H1 (cell line): ENCODE results near the gene PRKAR1B. TPM values are rescaled to one million over a fixed set of nuclear protein-coding genes. Genes with fewer than 3 reads are reported as not detected.

ENCODE experiments used
- CTCF ChIA-PET: fragments of 300-600 bp; sonication (Branson Sonifier 250); formaldehyde crosslinking; loops from one replicate; lab custom pipeline; 2021; ENCODE audit not compliant: partially characterized antibody; lab: Charles Lee
- POLR2A ChIA-PET: fragments of 300-600 bp; sonication (Branson Sonifier 250); formaldehyde crosslinking; loops from one replicate; lab custom pipeline; 2021; ENCODE audit warnings: inconsistent platforms; ENCODE audit not compliant: partially characterized antibody; lab: Charles Lee
- DNase-seq, 2 experiments: peaks; one replicate each; pipeline versions ENCODE4 v3.0.0 to v3.0.0-alpha.2; 2010 to 2022; ENCODE audit warnings: low spot score in 2 of 2, low read depth in 1 of 2, mixed read lengths in 1 of 2
- FAIRE-seq: peaks from 2 replicates; lab custom pipeline; 2011; peaks lifted over from hg19 to GRCh38; lab: Jason Lieb, UNC
- H2AFZ ChIP-seq: 2 replicates; pipeline ENCODE4 v1.8.1; 2012; ENCODE audit warnings: low read length, inconsistent platforms
- H2AK5ac ChIP-seq: 2 replicates; pipeline ENCODE4 v1.6.1; 2013; ENCODE audit warnings: low read depth, low read length
- H2BK120ac ChIP-seq: replicated peaks from 2 replicates; pipeline ENCODE3; 2013; ENCODE audit warnings: low read depth, low read length, inconsistent platforms
- H2BK12ac ChIP-seq: 2 replicates; pipeline ENCODE4 v1.6.1; 2013; ENCODE audit warnings: low read depth, low read length
- H2BK15ac ChIP-seq: 2 replicates; pipeline ENCODE4 v1.6.1; 2013; ENCODE audit warnings: low read length
- H2BK20ac ChIP-seq: 2 replicates; pipeline ENCODE4 v1.6.1; 2013; ENCODE audit warnings: low read length
- H2BK5ac ChIP-seq: 2 replicates; pipeline ENCODE4 v1.6.1; 2013; ENCODE audit warnings: low read depth, low read length
- H3K14ac ChIP-seq: 2 replicates; pipeline ENCODE4 v1.6.1; 2013; ENCODE audit warnings: inconsistent platforms; ENCODE audit not compliant: insufficient read length
- H3K18ac ChIP-seq: 2 replicates; pipeline ENCODE4 v1.6.1; 2013; ENCODE audit warnings: low read length; ENCODE audit errors: extremely low read depth
- H3K23ac ChIP-seq: 2 replicates; pipeline ENCODE4 v1.6.1; 2013; ENCODE audit warnings: inconsistent platforms; ENCODE audit not compliant: insufficient read length
- H3K23me2 ChIP-seq: 2 replicates; pipeline ENCODE4 v1.6.1; 2013; ENCODE audit warnings: low read depth, low read length
- H3K27ac ChIP-seq: 2 replicates; pipeline ENCODE4 v1.6.1; 2011; ENCODE audit warnings: low read depth, low read length, inconsistent platforms
- H3K27me3 ChIP-seq, 4 experiments: replicated peaks in 1 of 4; 1 replicate in 1 of 4; 2 replicates in 3 of 4; pipeline versions ENCODE4 v1.6.1 to v1.8.1; 2011 to 2013; ENCODE audit warnings: low read length in 3 of 4, mild to moderate bottlenecking in 3 of 4, inconsistent platforms in 2 of 4, mixed read lengths in 2 of 4, moderate library complexity in 1 of 4; ENCODE audit not compliant: control insufficient read depth in 3 of 4, insufficient read depth in 3 of 4; ENCODE audit errors: extremely low read depth in 1 of 4
- H3K36me3 ChIP-seq, 4 experiments: 2 replicates each; pipeline versions ENCODE4 v1.6.1 to v1.8.1; 2011 to 2013; ENCODE audit warnings: mild to moderate bottlenecking in 4 of 4, low read length in 3 of 4, moderate library complexity in 2 of 4, control low read depth in 1 of 4, inconsistent platforms in 1 of 4; ENCODE audit not compliant: insufficient read depth in 4 of 4, control insufficient read depth in 2 of 4
- H3K4ac ChIP-seq: replicated peaks from 2 replicates; pipeline ENCODE3; 2013; ENCODE audit warnings: low read length, low read depth, mixed read lengths, inconsistent platforms; ENCODE audit not compliant: insufficient read length
- H3K4me1 ChIP-seq, 4 experiments: replicated peaks in 1 of 4; 1 replicate in 1 of 4; 2 replicates in 3 of 4; pipeline versions ENCODE4 v1.6.1 to v1.8.1; 2011 to 2013; ENCODE audit warnings: low read length in 3 of 4, inconsistent platforms in 2 of 4, mixed read lengths in 1 of 4; ENCODE audit not compliant: insufficient read depth in 4 of 4, control insufficient read depth in 3 of 4
- H3K4me2 ChIP-seq, 2 experiments: 2 replicates each; pipeline versions ENCODE4 v1.6.1 to v1.8.1; 2011 to 2013; ENCODE audit warnings: low read depth in 2 of 2, low read length in 2 of 2, control low read depth in 1 of 2, inconsistent platforms in 1 of 2, mild to moderate bottlenecking in 1 of 2; ENCODE audit not compliant: insufficient read depth in 1 of 2
- H3K4me3 ChIP-seq, 4 experiments: fragments of 200-600, 300-600 bp in 1 of 4; sonication (generic), shearing (Covaris generic), sonication (Bioruptor Twin) in 1 of 4; 2 replicates each; pipeline versions ENCODE4 v1.5.1 to v1.8.1; 2011 to 2016; ENCODE audit warnings: low read length in 4 of 4, low read depth in 3 of 4, control low read depth in 2 of 4, inconsistent platforms in 2 of 4, mild to moderate bottlenecking in 2 of 4, mixed read lengths in 1 of 4, moderate library complexity in 1 of 4; ENCODE audit not compliant: insufficient read depth in 2 of 4; ENCODE audit errors: extremely low read depth in 1 of 4
- H3K56ac ChIP-seq: replicated peaks from 2 replicates; pipeline ENCODE3; 2013; ENCODE audit warnings: low read depth, mild to moderate bottlenecking, mixed read lengths, low read length, inconsistent platforms; ENCODE audit not compliant: insufficient read length
- H3K79me1 ChIP-seq: 2 replicates; pipeline ENCODE4 v1.6.1; 2013; ENCODE audit warnings: low read depth, low read length, control low read depth
- H3K79me2 ChIP-seq, 2 experiments: 2 replicates each; pipeline versions ENCODE4 v1.6.1 to v1.8.1; 2012 to 2013; ENCODE audit warnings: low read length in 2 of 2, mild to moderate bottlenecking in 2 of 2, inconsistent platforms in 1 of 2; ENCODE audit not compliant: insufficient read depth in 2 of 2, control insufficient read depth in 1 of 2
- H3K9ac ChIP-seq, 4 experiments: replicated peaks in 1 of 4; 1 replicate in 1 of 4; 2 replicates in 3 of 4; pipeline versions ENCODE4 v1.6.1 to v1.8.1; 2011 to 2013; ENCODE audit warnings: low read depth in 3 of 4, low read length in 3 of 4, control low read depth in 2 of 4, mild to moderate bottlenecking in 2 of 4, moderate library complexity in 2 of 4, inconsistent platforms in 1 of 4; ENCODE audit errors: extremely low read depth in 1 of 4
- H3K9me3 ChIP-seq, 2 experiments: 2 replicates each; pipeline versions ENCODE4 v1.6.1 to v1.8.1; 2012 to 2013; ENCODE audit warnings: mild to moderate bottlenecking in 2 of 2, moderate library complexity in 2 of 2, control low read depth in 1 of 2, inconsistent platforms in 1 of 2, low read depth in 1 of 2, low read length in 1 of 2, mixed read lengths in 1 of 2; ENCODE audit not compliant: insufficient read depth in 2 of 2
- H4K20me1 ChIP-seq, 2 experiments: replicated peaks in 1 of 2; 2 replicates each; pipeline versions ENCODE3 to v1.8.1; 2011 to 2013; ENCODE audit warnings: inconsistent platforms in 2 of 2, low read length in 2 of 2, mild to moderate bottlenecking in 1 of 2; ENCODE audit not compliant: insufficient read depth in 2 of 2, control insufficient read depth in 1 of 2
- H4K5ac ChIP-seq: 2 replicates; pipeline ENCODE4 v1.6.1; 2013; ENCODE audit warnings: low read length, low read depth, mixed read lengths, inconsistent platforms; ENCODE audit not compliant: insufficient read length
- H4K8ac ChIP-seq: 2 replicates; pipeline ENCODE4 v1.8.0; 2013; ENCODE audit warnings: mild to moderate bottlenecking, moderate library complexity, low read length, inconsistent platforms; ENCODE audit not compliant: insufficient read depth; ENCODE audit errors: extremely low read depth
- H4K91ac ChIP-seq: replicated peaks from 2 replicates; pipeline ENCODE3; 2013; ENCODE audit warnings: low read length, mixed read lengths, inconsistent platforms; ENCODE audit not compliant: insufficient read length
- ASH2L ChIP-seq: fragments of 200-600, 300-600 bp; sonication (generic); IDR thresholded peaks from one replicate; pipeline ENCODE4 v1.7.1; 2017; ENCODE audit warnings: low read length
- BACH1 ChIP-seq: IDR thresholded peaks from 2 replicates; pipeline ENCODE4 v1.6.1; 2012; ENCODE audit warnings: low read length, improper control_type of control experiment
- CBX5 ChIP-seq: fragments of 300-800, 300-1000 bp; sonication (generic); IDR thresholded peaks from 2 replicates; pipeline ENCODE4 v1.7.1; 2016; ENCODE audit warnings: antibody characterized with exemption, low read length, low read depth
- CHD1 ChIP-seq: IDR thresholded peaks from 2 replicates; pipeline ENCODE4 v1.6.1; 2012; ENCODE audit warnings: low read depth, low read length, improper control_type of control experiment
- KDM5A ChIP-seq: fragments of 200-600 bp; IDR thresholded peaks from 2 replicates; pipeline ENCODE4 v1.7.1; 2012; ENCODE audit warnings: mild to moderate bottlenecking, low read length, inconsistent platforms, mixed read lengths
- POLR2AphosphoS5 ChIP-seq: IDR thresholded peaks from 2 replicates; pipeline ENCODE4 v1.6.1; 2011; ENCODE audit warnings: low read depth, low read length
- SP2 ChIP-seq: IDR thresholded peaks from 2 replicates; pipeline ENCODE4 v1.6.1; 2012; ENCODE audit warnings: mild to moderate bottlenecking, low read length, inconsistent platforms
- SP4 ChIP-seq: IDR thresholded peaks from 2 replicates; pipeline ENCODE4 v1.6.1; 2012; ENCODE audit warnings: low read length, inconsistent platforms
- TAF7 ChIP-seq: optimal IDR thresholded peaks from 2 replicates; pipeline ENCODE3; 2011; ENCODE audit warnings: low read depth, mild to moderate bottlenecking, inconsistent platforms, low read length, moderate library complexity, borderline replicate concordance
- WGBS, 2 experiments: shearing (Covaris generic) in 1 of 2; methylation state at CpG; one replicate each; pipeline versions ENCODE4 v1.1.6 to v1.1.7; 2013 to 2015; ENCODE audit warnings: low lambda C conversion rate in 2 of 2, mixed read lengths in 2 of 2, inconsistent platforms in 1 of 2, low coverage in 1 of 2, missing lambda C conversion rate in 1 of 2; ENCODE audit not compliant: insufficient replicate concordance in 2 of 2, insufficient coverage in 1 of 2, insufficient read length in 1 of 2; ENCODE audit errors: extremely low coverage in 1 of 2, missing lambda C conversion rate in 1 of 2; 5-methylcytosine and 5-hydroxymethylcytosine counted together
- polyA plus RNA-seq, 7 experiments: library from polyadenylated mRNA; depleted of rRNA in 3 of 7; stranded (reverse) in 5 of 7; unstranded in 2 of 7; fragments of >200 nt in 5 of 7; fragments of 200-250 nt in 2 of 7; gene quantifications; 1 replicate in 5 of 7; 2 replicates in 1 of 7; 4 replicates in 1 of 7; pipeline versions ENCODE4 v1.2.1 to v1.2.3, GENCODE V29; 2011 to 2013; ENCODE audit warnings: missing spikeins in 2 of 7, mixed read lengths in 2 of 7
- total RNA-seq: library from RNA; stranded (reverse); fragmentation: NEBNext Ultra II Directional; extraction: Animal tissue kit (Norgen Biotek cat#: 25700); gene quantifications from 2 replicates; pipeline ENCODE4 v1.2.1, GENCODE V29; 2021
- TF ChIP-seq, protein P1 (sequence below): IDR thresholded peaks from 2 replicates; pipeline ENCODE4 v1.6.1; 2012; ENCODE audit warnings: low read length, inconsistent platforms
- TF ChIP-seq, protein P2 (sequence below): IDR thresholded peaks from 2 replicates; pipeline ENCODE4 v1.6.1; 2012; ENCODE audit warnings: inconsistent platforms

PRKAR1B gene
- total and polyA plus RNA-seq, 2 of the 8 experiments (the other 6 are each of a cell fraction or from before 2014, with no cell fraction given), result 12.3 to 55.7 TPM

GRCh38 chr7:594920-595620 lies 132.0 kb downstream of the PRKAR1B start:
- Histone ChIP-seq H3K56ac (no peak overlapping the region), H3K79me2 (no peaks in the 10 kb centered on the region), H3K27ac (no peak overlapping the region), H4K8ac (no peak overlapping the region; the same call in 1 of the 2 replicates), H3K14ac (no peak overlapping the region), H2BK12ac (no peak overlapping the region), H3K27me3 (no peaks in the 10 kb centered on the region), H2AK5ac (no peak overlapping the region), H2AFZ (no peak overlapping the region), H3K4me1 (no peaks in the 10 kb centered on the region), H3K4ac (no peak overlapping the region), H4K5ac (no peak overlapping the region), H2BK15ac (no peak overlapping the region), H2BK5ac (no peak overlapping the region), H3K23me2 (peaks cover 4% of the 10 kb centered on the region; the same call in 1 of the 2 replicates), H2BK120ac (no peak overlapping the region), H2BK20ac (no peak overlapping the region), H3K9me3 (no peaks in the 10 kb centered on the region), H3K4me3 (no peak overlapping the region), H3K4me2 (no peak overlapping the region), H3K36me3 (peaks cover 0 to 8% (median 3%) of the 10 kb centered on the region in 4 experiments; a peak in 4 of 8 replicates), H4K91ac (no peak overlapping the region), H3K18ac (no peak overlapping the region), H3K79me1 (no peaks in the 10 kb centered on the region), H3K9ac (no peak overlapping the region), H4K20me1 (peaks cover 0 to 2% of the 10 kb centered on the region in 2 experiments), H3K23ac (no peak overlapping the region)
- FAIRE-seq, result no peak
- 97% methylated on average over 20 of the region's 29 CpGs; no CpG with 5 or more reads in 1 of the 2 experiments for WGBS, 2 experiments
- no peak for DNase-seq
- CTCF ChIA-PET, result interaction anchor here (0.6 to 1.2 kb wide), 4 partner anchors 64 to 187 kb away, joined by 3 to 4 read pairs (median 4); no protein-coding TSS in a partner anchor
- POLR2A ChIA-PET, result no interaction called here
- TF ChIP-seq CBX5 (no peak), CHD1 (no peak), SP4 (no peak), BACH1 (no peak), ASH2L (no peak), POLR2AphosphoS5 (no peak), SP2 (no peak), TAF7 (no peak), KDM5A (no peak)
- TF ChIP-seq, protein P1, sequence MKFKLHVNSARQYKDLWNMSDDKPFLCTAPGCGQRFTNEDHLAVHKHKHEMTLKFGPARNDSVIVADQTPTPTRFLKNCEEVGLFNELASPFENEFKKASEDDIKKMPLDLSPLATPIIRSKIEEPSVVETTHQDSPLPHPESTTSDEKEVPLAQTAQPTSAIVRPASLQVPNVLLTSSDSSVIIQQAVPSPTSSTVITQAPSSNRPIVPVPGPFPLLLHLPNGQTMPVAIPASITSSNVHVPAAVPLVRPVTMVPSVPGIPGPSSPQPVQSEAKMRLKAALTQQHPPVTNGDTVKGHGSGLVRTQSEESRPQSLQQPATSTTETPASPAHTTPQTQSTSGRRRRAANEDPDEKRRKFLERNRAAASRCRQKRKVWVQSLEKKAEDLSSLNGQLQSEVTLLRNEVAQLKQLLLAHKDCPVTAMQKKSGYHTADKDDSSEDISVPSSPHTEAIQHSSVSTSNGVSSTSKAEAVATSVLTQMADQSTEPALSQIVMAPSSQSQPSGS, result no peak
- TF ChIP-seq, protein P2, sequence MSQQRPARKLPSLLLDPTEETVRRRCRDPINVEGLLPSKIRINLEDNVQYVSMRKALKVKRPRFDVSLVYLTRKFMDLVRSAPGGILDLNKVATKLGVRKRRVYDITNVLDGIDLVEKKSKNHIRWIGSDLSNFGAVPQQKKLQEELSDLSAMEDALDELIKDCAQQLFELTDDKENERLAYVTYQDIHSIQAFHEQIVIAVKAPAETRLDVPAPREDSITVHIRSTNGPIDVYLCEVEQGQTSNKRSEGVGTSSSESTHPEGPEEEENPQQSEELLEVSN, result no peak
